Stimulated activated naive CD8-positive, alpha-beta T cell treated with anti-CD3 and anti-CD28 coated beads, Interleukin-15, amount 100 ng/mL, for 72 hours (primary cell): Measurements from ENCODE around the gene CFAP74.
"Not testable (repeated sequence)": the region's sequence is repeated elsewhere in the genome, so short reads cannot be mapped to it uniquely, and the experiment has no call there.

Experiments
- ATAC-seq: fragments of 150-1000 bp; cut with Tn5 transposase; 2 replicates; pipeline ENCODE4 v1.10.0; 2021; ENCODE audit warnings: mild to moderate bottlenecking, moderate library complexity
- DNase-seq, 2 donors: peaks; one replicate each; pipeline ENCODE4 v3.0.0; 2021 to 2022
- H3K27ac Mint-ChIP-seq, 2 donors: one replicate each; pipeline ENCODE4 v1.8.0; 2022; ENCODE audit warnings: mild to moderate bottlenecking in 2 of 2, mixed read lengths in 2 of 2, moderate library complexity in 2 of 2
- H3K27me3 Mint-ChIP-seq: one replicate; pipeline ENCODE4 v1.8.0; 2022; ENCODE audit warnings: mixed read lengths
- H3K4me1 Mint-ChIP-seq: one replicate; pipeline ENCODE4 v1.8.0; 2022; ENCODE audit warnings: mild to moderate bottlenecking, mixed read lengths
- H3K4me3 Mint-ChIP-seq, 2 donors: one replicate each; pipeline ENCODE4 v1.8.0; 2022; ENCODE audit warnings: mild to moderate bottlenecking in 2 of 2, mixed read lengths in 2 of 2, moderate library complexity in 1 of 2
- H3K9me3 Mint-ChIP-seq, 2 donors: one replicate each; pipeline ENCODE4 v1.8.0; 2022; ENCODE audit warnings: mixed read lengths in 2 of 2

Gene CFAP74

GRCh38 chr1:1892763-1893120 is 110.8 kb downstream of the CFAP74 start:
- no peak for ATAC-seq
- no peak for DNase-seq
- peak overlapping the region in 1 of 2 donors; percentile 27 for H3K27ac Mint-ChIP-seq
- peak overlapping the region; percentile 90 to 91 for H3K4me3 Mint-ChIP-seq
- no peaks in the 10 kb centered on the region for H3K27me3 Mint-ChIP-seq
- no peaks in the 10 kb centered on the region for H3K9me3 Mint-ChIP-seq
- peaks cover 66% of the 10 kb centered on the region for H3K4me1 Mint-ChIP-seq

GRCh38 chr1:1892079-1892762 is 111.4 kb downstream of the CFAP74 start:
- DNase-seq (no peak), ATAC-seq (no peak)
- peaks cover 68% of the 10 kb centered on the region for H3K4me1 Mint-ChIP-seq
- H3K9me3 Mint-ChIP-seq, result no peaks in the 10 kb centered on the region
- H3K27ac Mint-ChIP-seq, result peak overlapping the region; percentile 95
- peak overlapping the region; percentile 90 to 91 for H3K4me3 Mint-ChIP-seq
- H3K27me3 Mint-ChIP-seq, result no peaks in the 10 kb centered on the region

- ATAC-seq (peak; percentile 73), DNase-seq (peak; percentile 63 to 68)
- H3K9me3 Mint-ChIP-seq, result no peaks in the 10 kb centered on the region
- peaks cover 72% of the 10 kb centered on the region for H3K4me1 Mint-ChIP-seq
- H3K27me3 Mint-ChIP-seq, result no peaks in the 10 kb centered on the region
- H3K27ac Mint-ChIP-seq, result peak overlapping the region; percentile 95 to 96
- H3K4me3 Mint-ChIP-seq, result peak overlapping the region; percentile 90 to 91
Measured at GRCh38 chr1:1891349-1892078, 112.1 kb downstream of the CFAP74 start.

GRCh38 chr1:1890506-1891348 is 112.9 kb downstream of the CFAP74 start, which contains the start of gene GNB1:
Gene GNB1, minus strand, starts transcription at chr1:1891087. Its CDS starts 65,634 bp downstream, at chr1:1825453.
- Mint-ChIP-seq H3K4me1 (peaks cover 74% of the 10 kb centered on the region), H3K27ac (peak within 1 kb of the TSS; percentile 95 to 96), H3K4me3 (peak within 1 kb of the TSS; percentile 90 to 91), H3K27me3 (no peaks in the 10 kb centered on the region), H3K9me3 (no peaks in the 10 kb centered on the region)
- peak; percentile 89 to 91 for DNase-seq
- peak; percentile 74 for ATAC-seq

GRCh38 chr1:1889847-1890505 is 113.6 kb downstream of the CFAP74 start:
- Mint-ChIP-seq H3K4me1 (peaks cover 67% of the 10 kb centered on the region), H3K4me3 (peak overlapping the region; percentile 81 to 86), H3K9me3 (no peaks in the 10 kb centered on the region), H3K27me3 (no peaks in the 10 kb centered on the region), H3K27ac (peak overlapping the region; percentile 81 to 91)
- peak; percentile 50 to 55 for DNase-seq
- ATAC-seq, result peak; percentile 50

GRCh38 chr1:1889090-1889750 is 114.4 kb downstream of the CFAP74 start:
- H3K4me1 Mint-ChIP-seq, result peaks cover 65% of the 10 kb centered on the region
- peak overlapping the region; percentile 81 to 91 for H3K27ac Mint-ChIP-seq
- peak overlapping the region; percentile 81 to 86 for H3K4me3 Mint-ChIP-seq
- DNase-seq, result no peak
- ATAC-seq, result no peak
- no peaks in the 10 kb centered on the region for H3K27me3 Mint-ChIP-seq
- H3K9me3 Mint-ChIP-seq, result no peaks in the 10 kb centered on the region

DNA sequence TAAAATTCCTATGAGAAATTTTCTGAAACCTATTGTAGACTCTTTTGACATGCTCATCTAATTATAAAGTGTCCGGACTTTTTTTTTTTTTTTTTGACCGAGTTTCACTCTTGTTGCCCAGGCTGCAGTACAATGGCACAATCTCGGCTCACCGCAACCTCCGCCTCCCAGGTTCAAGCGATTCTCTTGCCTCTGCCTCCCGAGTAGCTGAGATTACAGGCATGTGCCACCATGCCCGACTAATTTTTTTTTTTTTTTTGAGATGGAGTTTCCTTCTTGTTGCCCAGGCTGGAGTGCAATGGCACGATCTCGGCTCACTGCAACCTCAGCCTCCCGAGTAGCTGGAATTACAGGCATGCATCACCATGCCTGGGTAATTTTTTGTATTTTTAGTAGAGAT is 119.7 kb downstream of the CFAP74 start:
- H3K27me3 Mint-ChIP-seq, DNase-seq, ATAC-seq, H3K4me3 Mint-ChIP-seq, H3K9me3 Mint-ChIP-seq: not testable (repeated sequence)
- peak overlapping the region in 1 of 2 donors; percentile 34 for H3K27ac Mint-ChIP-seq
- H3K4me1 Mint-ChIP-seq, result peaks cover 74% of the 10 kb centered on the region

DNA sequence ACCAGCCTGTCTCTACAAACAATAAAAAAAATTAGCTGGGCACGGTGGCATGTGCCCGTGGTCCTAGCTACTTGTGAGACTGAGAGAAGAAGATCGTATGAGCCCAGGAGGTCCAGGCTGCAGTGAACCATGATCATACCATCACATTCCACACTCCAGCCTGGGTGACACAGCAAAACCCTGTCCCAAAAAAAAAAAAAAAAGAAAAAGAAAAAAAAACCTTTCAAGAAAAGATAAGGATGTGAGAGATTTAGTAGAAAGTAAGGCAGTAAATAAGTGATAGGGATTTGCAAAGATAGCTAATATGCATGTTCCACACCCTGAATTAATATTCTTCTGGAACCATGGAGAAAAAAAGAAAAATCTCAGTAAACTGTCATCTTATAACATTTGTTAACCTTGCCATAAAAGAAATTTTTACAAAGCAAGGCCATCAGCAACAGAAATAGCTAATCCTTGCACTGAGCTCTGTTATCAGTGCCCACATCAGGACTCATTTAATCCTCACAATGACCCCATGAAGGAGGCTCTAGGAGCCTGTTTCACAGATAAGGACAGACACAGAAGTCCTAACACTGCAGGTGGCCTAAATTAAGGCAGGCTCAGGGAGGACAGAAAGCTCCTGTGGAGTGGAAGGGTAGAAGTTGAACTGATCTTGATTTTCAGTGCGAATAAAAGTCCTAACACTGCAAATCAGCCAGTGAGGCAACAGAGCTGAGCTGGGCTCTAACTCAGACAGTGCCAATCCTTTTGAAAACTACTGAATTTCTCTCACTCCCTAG is 120.3 kb downstream of the CFAP74 start:
- Mint-ChIP-seq H3K4me1 (peaks cover 74% of the 10 kb centered on the region), H3K27ac (peak overlapping the region in 1 of 2 donors; percentile 78), H3K9me3 (no peaks in the 10 kb centered on the region), H3K4me3 (no peak overlapping the region), H3K27me3 (no peaks in the 10 kb centered on the region)
- no peak for ATAC-seq
- DNase-seq, result no peak

- H3K4me3 Mint-ChIP-seq, result no peak overlapping the region
- peak overlapping the region in 1 of 2 donors; percentile 77 for H3K27ac Mint-ChIP-seq
- no peaks in the 10 kb centered on the region for H3K27me3 Mint-ChIP-seq
- DNase-seq, result no peak
- H3K9me3 Mint-ChIP-seq, result no peaks in the 10 kb centered on the region
- ATAC-seq, result no peak
- H3K4me1 Mint-ChIP-seq, result peaks cover 71% of the 10 kb centered on the region
Measured at GRCh38 chr1:1881727-1882126, 121.9 kb downstream of the CFAP74 start.

GRCh38 chr1:1880617-1881312 is 122.8 kb downstream of the CFAP74 start:
- no peak for ATAC-seq
- Mint-ChIP-seq H3K4me3 (no peak overlapping the region), H3K27ac (peak overlapping the region; percentile 1 to 21)

DNA sequence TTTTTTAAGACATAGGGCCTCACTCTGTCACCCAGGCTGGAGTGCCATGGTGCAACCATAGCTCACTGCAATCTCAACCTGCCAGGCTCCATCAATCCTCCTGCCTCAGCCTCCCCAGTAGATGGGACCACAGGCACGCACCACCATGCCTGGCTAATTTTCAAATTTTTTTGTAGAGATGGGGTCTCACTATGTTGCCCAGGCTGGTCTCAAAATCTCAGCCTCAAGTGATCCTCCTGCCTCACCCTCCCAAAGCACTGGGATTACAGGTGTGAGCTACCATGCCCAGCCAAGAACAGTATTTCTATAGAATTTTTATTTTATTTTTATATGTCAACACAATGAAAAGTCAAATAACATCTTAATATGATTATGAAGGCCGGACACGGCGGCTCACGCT is 123.6 kb downstream of the CFAP74 start:
- ATAC-seq, result no peak
- DNase-seq, result no peak
- Mint-ChIP-seq H3K4me3 (no peak overlapping the region), H3K27me3 (no peaks in the 10 kb centered on the region), H3K9me3 (no peaks in the 10 kb centered on the region), H3K4me1 (peaks cover 81% of the 10 kb centered on the region), H3K27ac (no peak overlapping the region)

More at GRCh38 chr1:1880617-1881312, 122.8 kb downstream of the CFAP74 start:
- DNase-seq, result no peak
- no peaks in the 10 kb centered on the region for H3K27me3 Mint-ChIP-seq
- H3K4me1 Mint-ChIP-seq, result peaks cover 74% of the 10 kb centered on the region
- no peaks in the 10 kb centered on the region for H3K9me3 Mint-ChIP-seq

- Mint-ChIP-seq H3K4me3 (no peak overlapping the region), H3K4me1 (peaks cover 65% of the 10 kb centered on the region), H3K9me3 (no peaks in the 10 kb centered on the region), H3K27me3 (no peaks in the 10 kb centered on the region), H3K27ac (no peak overlapping the region)
- ATAC-seq (no peak), DNase-seq (no peak)
Measured at GRCh38 chr1:1877865-1878436, 125.6 kb downstream of the CFAP74 start.

DNA sequence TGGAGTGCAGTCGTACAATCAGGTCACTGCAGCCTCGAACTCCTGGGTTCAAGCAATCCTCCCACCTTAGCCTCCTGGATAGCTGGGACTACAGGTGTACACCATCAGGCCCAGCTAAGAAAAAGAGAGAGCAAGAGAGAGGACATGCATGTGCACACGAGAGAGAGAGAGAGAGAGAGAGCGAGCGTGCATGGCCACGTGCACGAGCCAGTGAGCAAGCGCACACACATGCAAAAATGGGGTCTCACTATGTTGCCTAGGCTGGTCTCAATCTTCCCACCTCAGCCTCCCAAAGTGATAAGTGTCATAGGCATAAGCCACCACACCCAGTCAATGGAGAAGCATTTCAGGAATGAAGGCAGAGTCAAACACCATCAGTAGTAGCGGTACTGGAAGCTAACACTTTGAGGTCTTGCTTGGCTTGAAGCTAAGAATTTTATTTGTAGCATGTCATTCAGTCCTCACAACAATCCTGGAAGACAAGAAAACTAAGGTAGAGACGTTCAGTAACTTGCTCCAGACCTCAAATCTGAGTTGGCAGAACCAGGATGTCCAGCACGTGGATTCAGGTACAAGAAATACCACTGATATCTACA is 127.2 kb downstream of the CFAP74 start:
- Mint-ChIP-seq H3K27ac (no peak overlapping the region), H3K4me1 (peaks cover 67% of the 10 kb centered on the region), H3K9me3 (no peaks in the 10 kb centered on the region), H3K27me3 (no peaks in the 10 kb centered on the region), H3K4me3 (peak overlapping the region; percentile 53 to 71)
- ATAC-seq, result peak; percentile 17
- no peak for DNase-seq
